ENCODE data around the gene ZC2HC1C.

Gene ZC2HC1C

GRCh38 chr14:75090353-75090752, 20.9 kb downstream of the ZC2HC1C start:
- no peak for DNase-seq (ENCODE audit: low read depth)
- H3K4me3 ChIP-seq (ENCODE audit: low read depth, low read length) = no peak overlapping the region
- TF ChIP-seq MAX (IDR thresholded peaks at IDR 0.05; ENCODE audit: low read depth, low read length) = no peak
- TF ChIP-seq POLR2A (IDR thresholded peaks at IDR 0.05; ENCODE audit: extremely low read depth, insufficient read length) = no peak
- TF ChIP-seq CTCF (IDR thresholded peaks at IDR 0.05; ENCODE audit: low read depth, low read length) = no peak
- no peak for TF ChIP-seq MYC (IDR thresholded peaks at IDR 0.05; ENCODE audit: low read depth, low read length)

DNA sequence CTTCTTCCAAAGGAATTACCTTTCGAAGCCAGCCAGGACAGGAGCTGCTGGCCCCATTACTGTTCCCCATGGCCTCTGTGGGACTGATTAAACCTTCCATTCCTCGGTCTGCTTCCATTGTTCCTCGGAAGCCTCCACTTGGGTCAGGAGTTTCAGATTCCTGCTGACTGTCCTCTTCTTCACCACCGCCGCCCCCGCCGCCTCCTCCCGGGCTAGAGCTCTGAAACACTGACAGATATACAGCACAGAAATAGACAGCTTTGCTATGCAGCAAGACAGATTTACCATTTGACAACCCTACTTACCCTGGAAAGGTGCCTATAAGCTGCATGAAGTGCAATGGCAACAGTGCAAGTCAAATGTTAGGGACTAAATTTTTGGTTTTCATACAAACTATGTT, 21.8 kb downstream of the ZC2HC1C start:
- no peak for DNase-seq (ENCODE audit: low read depth)
- TF ChIP-seq POLR2A (IDR thresholded peaks at IDR 0.05; ENCODE audit: extremely low read depth, insufficient read length) (no peak), MAX (IDR thresholded peaks at IDR 0.05; ENCODE audit: low read depth, low read length) (no peak), CTCF (IDR thresholded peaks at IDR 0.05; ENCODE audit: low read depth, low read length) (no peak), MYC (IDR thresholded peaks at IDR 0.05; ENCODE audit: low read depth, low read length) (no peak)
- H3K4me3 ChIP-seq (ENCODE audit: low read depth, low read length) = no peak overlapping the region

- TF ChIP-seq MYC (IDR thresholded peaks at IDR 0.05; ENCODE audit: low read depth, low read length) = no peak
- TF ChIP-seq POLR2A (IDR thresholded peaks at IDR 0.05; ENCODE audit: extremely low read depth, insufficient read length) = no peak
- no peak for TF ChIP-seq CTCF (IDR thresholded peaks at IDR 0.05; ENCODE audit: low read depth, low read length)
- no peak for TF ChIP-seq MAX (IDR thresholded peaks at IDR 0.05; ENCODE audit: low read depth, low read length)
- no peak for DNase-seq (ENCODE audit: low read depth)
- no peak overlapping the region for H3K4me3 ChIP-seq (ENCODE audit: low read depth, low read length)
Observed at GRCh38 chr14:75092698-75093097, 23.3 kb downstream of the ZC2HC1C start.

DNA sequence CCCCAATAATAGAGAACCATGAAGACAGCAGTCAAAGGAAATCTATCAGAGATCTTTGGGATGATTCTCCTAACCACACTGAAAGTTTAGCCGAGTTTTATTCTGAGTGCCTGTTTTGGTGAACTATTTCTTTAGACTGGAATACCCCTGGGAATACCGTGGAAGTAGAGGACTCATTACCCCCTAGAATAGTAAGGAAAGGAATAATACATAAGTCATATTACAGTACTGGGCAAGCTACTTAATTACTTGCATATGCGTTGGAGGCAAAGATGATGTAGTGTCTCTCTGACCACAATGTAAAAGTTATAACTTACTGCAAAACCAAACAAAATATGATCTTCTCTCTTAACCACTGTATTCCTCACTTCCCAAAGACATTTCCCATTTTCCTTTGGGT, 25.5 kb downstream of the ZC2HC1C start:
- TF ChIP-seq MYC (IDR thresholded peaks at IDR 0.05; ENCODE audit: low read depth, low read length) (no peak), MAX (IDR thresholded peaks at IDR 0.05; ENCODE audit: low read depth, low read length) (no peak), CTCF (IDR thresholded peaks at IDR 0.05; ENCODE audit: low read depth, low read length) (no peak), POLR2A (IDR thresholded peaks at IDR 0.05; ENCODE audit: extremely low read depth, insufficient read length) (no peak)
- DNase-seq (ENCODE audit: low read depth) = no peak
- no peak overlapping the region for H3K4me3 ChIP-seq (ENCODE audit: low read depth, low read length)

DNA sequence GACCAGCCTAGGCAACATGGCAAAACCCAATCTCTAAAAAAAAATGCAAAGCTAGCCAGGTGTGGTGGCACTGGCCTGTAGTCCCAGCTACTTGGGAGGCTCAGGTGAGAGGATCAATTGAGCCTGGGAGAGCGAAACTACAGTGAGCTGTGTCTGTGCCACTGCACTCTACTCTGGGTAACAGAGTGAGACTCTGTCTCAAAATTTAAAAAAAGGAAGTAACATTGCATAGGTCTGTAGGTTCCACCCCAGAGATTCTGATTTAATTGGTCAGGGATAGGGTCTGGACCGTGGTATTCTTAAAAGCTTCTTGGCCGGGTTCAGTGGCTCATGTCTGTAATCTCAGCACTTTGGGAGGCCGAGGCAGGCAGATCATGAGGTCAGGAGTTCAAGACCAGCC, 26.2 kb downstream of the ZC2HC1C start:
- no peak overlapping the region for H3K4me3 ChIP-seq (ENCODE audit: low read depth, low read length)
- no peak for DNase-seq (ENCODE audit: low read depth)
- TF ChIP-seq CTCF (IDR thresholded peaks at IDR 0.05; ENCODE audit: low read depth, low read length) = no peak
- TF ChIP-seq MYC (IDR thresholded peaks at IDR 0.05; ENCODE audit: low read depth, low read length) = no peak
- no peak for TF ChIP-seq MAX (IDR thresholded peaks at IDR 0.05; ENCODE audit: low read depth, low read length)
- no peak for TF ChIP-seq POLR2A (IDR thresholded peaks at IDR 0.05; ENCODE audit: extremely low read depth, insufficient read length)

DNA sequence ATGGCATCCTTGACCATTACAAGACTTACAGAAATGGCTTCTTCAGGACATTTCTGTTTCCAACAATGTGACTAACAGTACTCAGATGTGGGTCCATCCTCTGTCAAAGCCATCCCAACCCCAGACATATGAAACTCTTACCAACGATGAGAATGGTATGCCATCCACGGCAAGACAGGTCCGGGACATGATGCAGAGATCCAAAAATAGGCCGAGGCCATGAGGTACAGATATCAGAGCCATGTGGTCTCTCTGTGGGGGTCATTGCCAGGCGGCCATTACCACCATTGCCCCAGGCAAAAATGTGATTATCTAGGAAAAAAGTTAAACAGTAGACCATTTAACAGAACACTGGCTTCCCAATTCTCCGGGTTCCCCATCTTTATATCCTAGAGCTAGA, 27.5 kb downstream of the ZC2HC1C start:
- no peak for DNase-seq (ENCODE audit: low read depth)
- H3K4me3 ChIP-seq (ENCODE audit: low read depth, low read length) = no peak overlapping the region
- no peak for TF ChIP-seq CTCF (IDR thresholded peaks at IDR 0.05; ENCODE audit: low read depth, low read length)
- TF ChIP-seq MAX (IDR thresholded peaks at IDR 0.05; ENCODE audit: low read depth, low read length) = no peak
- TF ChIP-seq MYC (IDR thresholded peaks at IDR 0.05; ENCODE audit: low read depth, low read length) = no peak
- TF ChIP-seq POLR2A (IDR thresholded peaks at IDR 0.05; ENCODE audit: extremely low read depth, insufficient read length) = no peak

Data from NB4 (cell line).